AG10803 (cell line): ENCODE measurements around the gene HIVEP2.

Experiments
- DNase-seq: peaks from one replicate; pipeline ENCODE4 v3.0.0; 2010; ENCODE audit warnings: low read depth
- H3K4me3 ChIP-seq: 2 replicates; pipeline ENCODE4 v1.5.1; 2011; ENCODE audit warnings: mild to moderate bottlenecking, low read length, control low read depth
- TF ChIP-seq, protein P1 (sequence below): conservative IDR thresholded peaks from 2 replicates; pipeline ENCODE4 v1.5.1; 2011; ENCODE audit warnings: mild to moderate bottlenecking, low read length, control low read depth, inconsistent platforms

HIVEP2 gene

DNA sequence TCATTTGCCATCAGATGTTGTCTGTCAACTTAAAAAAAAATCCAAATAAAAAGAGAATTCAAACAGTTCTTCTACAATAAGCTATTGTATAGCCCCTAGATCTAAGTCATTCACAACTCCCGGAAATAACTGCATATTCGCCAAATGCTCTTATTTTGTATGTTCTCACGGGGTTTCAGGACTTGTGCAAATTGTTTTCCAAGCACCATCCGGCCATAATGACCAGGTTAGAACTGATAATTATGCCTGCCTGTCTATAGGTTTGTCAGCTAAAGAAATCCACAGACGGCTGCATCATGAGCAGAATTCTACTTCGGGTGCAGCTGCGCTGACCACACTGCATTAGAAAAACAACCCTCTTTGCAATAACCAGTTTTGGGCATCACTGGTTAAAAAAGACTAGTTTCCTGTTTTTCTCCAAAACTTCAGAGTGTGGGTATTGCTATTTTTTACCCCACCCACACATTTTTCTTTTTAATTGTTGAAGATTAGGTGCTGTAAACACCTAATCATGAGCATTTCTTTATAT lies 87.7 kb downstream of the HIVEP2 start:
- H3K4me3 ChIP-seq, result no peak overlapping the region
- TF ChIP-seq, protein P1, sequence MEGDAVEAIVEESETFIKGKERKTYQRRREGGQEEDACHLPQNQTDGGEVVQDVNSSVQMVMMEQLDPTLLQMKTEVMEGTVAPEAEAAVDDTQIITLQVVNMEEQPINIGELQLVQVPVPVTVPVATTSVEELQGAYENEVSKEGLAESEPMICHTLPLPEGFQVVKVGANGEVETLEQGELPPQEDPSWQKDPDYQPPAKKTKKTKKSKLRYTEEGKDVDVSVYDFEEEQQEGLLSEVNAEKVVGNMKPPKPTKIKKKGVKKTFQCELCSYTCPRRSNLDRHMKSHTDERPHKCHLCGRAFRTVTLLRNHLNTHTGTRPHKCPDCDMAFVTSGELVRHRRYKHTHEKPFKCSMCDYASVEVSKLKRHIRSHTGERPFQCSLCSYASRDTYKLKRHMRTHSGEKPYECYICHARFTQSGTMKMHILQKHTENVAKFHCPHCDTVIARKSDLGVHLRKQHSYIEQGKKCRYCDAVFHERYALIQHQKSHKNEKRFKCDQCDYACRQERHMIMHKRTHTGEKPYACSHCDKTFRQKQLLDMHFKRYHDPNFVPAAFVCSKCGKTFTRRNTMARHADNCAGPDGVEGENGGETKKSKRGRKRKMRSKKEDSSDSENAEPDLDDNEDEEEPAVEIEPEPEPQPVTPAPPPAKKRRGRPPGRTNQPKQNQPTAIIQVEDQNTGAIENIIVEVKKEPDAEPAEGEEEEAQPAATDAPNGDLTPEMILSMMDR, result no peak
- DNase-seq, result no peak

GRCh38 chr6:142856624-142857232 lies 88.2 kb downstream of the HIVEP2 start:
- no peak for DNase-seq
- TF ChIP-seq, protein P1, result no peak
- H3K4me3 ChIP-seq, result no peak overlapping the region

GRCh38 chr6:142855893-142856623 lies 88.9 kb downstream of the HIVEP2 start:
- TF ChIP-seq, protein P1, result no peak
- H3K4me3 ChIP-seq, result no peak overlapping the region
- no peak for DNase-seq

DNA sequence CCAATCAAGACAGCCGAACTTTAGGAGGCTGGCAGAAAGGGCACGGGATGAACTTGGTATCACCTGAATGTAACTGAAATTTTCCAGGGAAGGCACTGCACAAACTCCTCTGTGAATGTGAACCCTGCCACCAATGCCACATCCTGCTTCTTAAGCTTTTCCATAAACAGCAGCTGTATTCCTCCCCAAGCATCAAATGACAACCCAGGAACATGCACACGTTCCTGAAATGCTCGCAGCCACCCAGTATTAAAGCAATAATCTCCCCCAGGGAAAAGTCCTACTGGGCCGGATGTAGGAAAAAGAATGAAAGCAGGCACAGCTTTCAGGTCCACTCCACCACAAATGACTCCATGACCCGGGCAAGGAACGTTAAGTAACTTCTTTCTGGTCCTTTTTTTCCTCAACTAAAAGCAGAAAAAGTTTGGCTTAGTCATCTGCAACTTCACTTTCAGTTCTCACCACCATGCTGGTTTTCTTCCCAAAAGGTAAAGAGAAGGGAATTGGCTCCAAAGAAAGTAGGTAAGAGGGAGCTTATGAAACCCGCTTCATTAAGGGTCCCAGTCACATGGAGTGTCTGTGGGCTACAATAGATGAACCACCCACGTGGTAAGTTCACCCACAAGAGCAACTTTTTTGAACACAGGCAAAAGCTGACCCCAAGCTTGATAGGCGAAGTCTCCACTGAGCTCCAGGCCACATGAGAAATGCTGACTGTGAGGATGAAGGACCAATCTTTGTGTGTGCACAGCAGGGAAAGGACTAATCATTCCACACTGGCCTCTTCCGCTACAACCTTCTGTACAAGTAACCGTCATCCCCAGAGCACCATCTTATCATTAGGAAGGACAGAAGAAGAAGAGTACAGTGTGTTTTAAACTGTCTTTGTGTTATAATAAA lies 90.1 kb downstream of the HIVEP2 start:
- H3K4me3 ChIP-seq, result no peak overlapping the region
- DNase-seq, result no peak
- TF ChIP-seq, protein P1, result no peak

DNA sequence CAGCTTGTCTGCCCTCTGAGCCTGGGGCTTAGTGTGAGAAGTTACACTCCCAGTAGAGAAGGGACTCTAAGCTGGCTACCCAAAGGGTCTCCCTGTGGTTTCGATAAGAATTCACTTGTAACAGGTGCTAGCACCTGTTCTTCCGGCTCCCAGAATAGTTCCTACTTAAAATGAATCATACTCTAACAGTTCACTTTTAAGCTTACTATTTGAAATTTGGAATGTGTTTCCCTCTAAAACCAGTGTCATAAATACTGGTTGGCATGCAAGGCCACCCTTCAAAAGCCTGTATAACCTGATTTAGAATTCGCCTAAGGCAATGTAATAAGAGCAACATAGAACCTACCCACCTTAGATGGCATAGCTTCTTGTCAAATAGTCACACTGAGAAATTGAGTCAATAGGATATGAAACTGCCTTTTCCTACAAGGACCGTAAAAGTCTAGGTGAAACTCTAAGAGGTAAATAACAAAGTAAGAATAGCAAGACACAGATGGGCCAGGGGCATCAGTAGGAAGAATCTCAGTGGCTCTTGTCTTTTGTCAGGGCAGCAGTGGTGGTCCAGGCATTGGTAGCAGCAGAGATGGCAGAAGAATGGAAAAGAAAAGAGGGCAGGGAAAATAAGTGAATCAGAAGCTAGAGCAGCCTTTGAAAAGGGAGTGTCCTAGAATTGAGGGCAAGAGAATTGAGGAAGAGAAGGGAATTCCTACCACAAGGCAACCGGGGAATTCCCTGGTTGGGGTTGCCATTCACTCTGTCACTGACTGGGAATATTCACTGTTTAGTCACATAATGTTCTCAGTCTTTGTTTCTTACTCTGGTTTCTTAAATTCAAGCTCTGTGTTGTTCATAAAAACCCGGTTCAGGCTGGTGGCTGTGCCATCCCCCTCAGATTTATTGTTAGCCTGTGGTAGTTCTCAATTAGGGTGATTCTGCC lies 91.5 kb downstream of the HIVEP2 start:
- peak; percentile 36 for DNase-seq
- TF ChIP-seq, protein P1, result no peak

GRCh38 chr6:142851601-142852000 lies 93.4 kb downstream of the HIVEP2 start:
- TF ChIP-seq, protein P1, result no peak
- no peak for DNase-seq
- H3K4me3 ChIP-seq, result no peak overlapping the region

More for the DNA sequence above, 91.5 kb downstream of the HIVEP2 start:
- H3K4me3 ChIP-seq, result no peak overlapping the region
